K562 (cell line): ENCODE results near the gene XRN2. TPM values are rescaled to one million over a fixed set of nuclear protein-coding genes. Genes with fewer than 3 reads are reported as not detected.

ENCODE experiments used
- ATAC-seq: fragments of 200-7000 bp; cut with Tn5 transposase; 3 replicates; pipeline ENCODE4 v1.9.1; 2020; ENCODE audit warnings: moderate library complexity
- BruUV-seq: library from RNA; stranded (reverse); fragments of 400-500 nt; replicated peaks from 2 replicates; lab custom pipeline; 2021; lab: Mats Ljungman, UMichigan
- CTCF ChIA-PET: fragments of 300-600 bp; formaldehyde crosslinking; extraction: SDS; loops from one replicate; lab custom pipeline; 2021; ENCODE audit warnings: low intra/inter-chr PET ratio; lab: Yijun Ruan, JAX
- POLR2A ChIA-PET: fragments of 300-600, 350-650 bp; sonication (Branson Sonifier 250); formaldehyde crosslinking; extraction: SDS; loops from one replicate; lab custom pipeline; 2021; ENCODE audit warnings: antibody characterized with exemption, inconsistent platforms; lab: Yijun Ruan, JAX
- DNase-seq, 4 experiments: peaks; one replicate each; pipeline versions ENCODE4 v3.0.0 to v3.0.0-alpha.2; 2011 to 2018; ENCODE audit warnings: low spot score in 3 of 4, mixed read lengths in 3 of 4; ENCODE audit errors: extremely low read depth in 1 of 4
- FAIRE-seq: peaks from 2 replicates; lab custom pipeline; 2011; peaks lifted over from hg19 to GRCh38; lab: Jason Lieb, UNC
- H2AFZ ChIP-seq: 2 replicates; pipeline ENCODE4 v1.6.0; 2011; ENCODE audit warnings: low read depth, low read length, control low read depth, inconsistent platforms
- H3K27ac ChIP-seq: fragments of 200-600 bp; 3 replicates; pipeline ENCODE4 v1.8.0; 2011; ENCODE audit warnings: low read depth, mild to moderate bottlenecking, control low read depth, inconsistent platforms, low read length, moderate library complexity, mixed read lengths; ENCODE audit errors: extremely low read depth
- H3K27me3 ChIP-seq, 2 experiments: fragments of 300-600 bp in 1 of 2; 2 replicates in 1 of 2; 3 replicates in 1 of 2; pipeline versions ENCODE4 v1.6.0 to v1.8.0; 2011; ENCODE audit warnings: inconsistent platforms in 2 of 2, low read length in 2 of 2, mild to moderate bottlenecking in 1 of 2, mixed read lengths in 1 of 2, moderate library complexity in 1 of 2; ENCODE audit not compliant: control insufficient read depth in 2 of 2, insufficient read depth in 2 of 2
- H3K36me3 ChIP-seq: fragments of 300-600 bp; 3 replicates; pipeline ENCODE4 v1.8.0; 2011; ENCODE audit warnings: mild to moderate bottlenecking, low read length, inconsistent platforms; ENCODE audit not compliant: control insufficient read depth, insufficient read depth
- H3K4me1 ChIP-seq, 2 experiments: fragments of 200-600 bp in 1 of 2; replicated peaks in 1 of 2; 2 replicates in 1 of 2; 3 replicates in 1 of 2; pipeline versions ENCODE4 v1.5.1 to v1.8.0; 2011; ENCODE audit warnings: inconsistent platforms in 2 of 2, low read length in 2 of 2, mild to moderate bottlenecking in 1 of 2, mixed read lengths in 1 of 2, moderate library complexity in 1 of 2; ENCODE audit not compliant: control insufficient read depth in 2 of 2, insufficient read depth in 2 of 2
- H3K4me2 ChIP-seq: 2 replicates; pipeline ENCODE4 v1.6.1; 2011; ENCODE audit warnings: low read length, control low read depth, inconsistent platforms, mixed read lengths; ENCODE audit not compliant: insufficient read depth
- H3K4me3 ChIP-seq: fragments of 200-600 bp; sonication (generic), shearing (Covaris generic); 2 replicates; pipeline ENCODE4 v1.5.1; 2016; ENCODE audit warnings: control low read depth, inconsistent platforms
- H3K79me2 ChIP-seq: fragments of 200-600 bp; 3 replicates; pipeline ENCODE4 v1.8.0; 2011; ENCODE audit warnings: low read length, inconsistent platforms; ENCODE audit not compliant: control insufficient read depth, insufficient read depth
- H3K9ac ChIP-seq, 2 experiments: 2 replicates each; pipeline versions ENCODE4 v1.6.0 to v1.6.1; 2011; ENCODE audit warnings: low read depth in 2 of 2, low read length in 2 of 2, control low read depth in 1 of 2, inconsistent platforms in 1 of 2, mild to moderate bottlenecking in 1 of 2, mixed read lengths in 1 of 2; ENCODE audit not compliant: insufficient read depth in 1 of 2
- H3K9me1 ChIP-seq: one replicate; pipeline ENCODE4 v1.6.0; 2011; ENCODE audit warnings: inconsistent platforms, mild to moderate bottlenecking, low read length, moderate library complexity; ENCODE audit not compliant: control insufficient read depth, insufficient read depth
- H3K9me3 ChIP-seq: replicated peaks from 2 replicates; pipeline ENCODE4 v1.5.1; 2011; ENCODE audit warnings: low read depth, low read length, inconsistent platforms; ENCODE audit not compliant: control insufficient read depth, insufficient read depth
- H4K20me1 ChIP-seq: replicated peaks from 2 replicates; pipeline ENCODE4 v1.6.1; 2011; ENCODE audit warnings: low read length, inconsistent platforms, mixed read lengths; ENCODE audit not compliant: control insufficient read depth, insufficient read depth
- ADNP ChIP-seq: fragments of 200-800 bp; sonication (Bioruptor generic); IDR thresholded peaks from 2 replicates; pipeline ENCODE4 v1.6.1; 2016; ENCODE audit warnings: missing genetic modification characterization, missing compliant biosample characterization
- CEBPB ChIP-seq: fragments of 450-650 bp; IDR thresholded peaks from 2 replicates; pipeline ENCODE4 v1.6.1; 2016; ENCODE audit warnings: missing genetic modification characterization, missing compliant biosample characterization
- CTBP1 ChIP-seq: fragments of 450-650 bp; IDR thresholded peaks from 2 replicates; pipeline ENCODE4 v1.6.1; 2016; ENCODE audit warnings: borderline replicate concordance
- GABPA ChIP-seq: fragments of 200-800 bp; sonication (Bioruptor generic); conservative IDR thresholded peaks from 2 replicates; pipeline ENCODE4 v1.6.1; 2016; ENCODE audit warnings: low read depth, missing genetic modification characterization, missing compliant biosample characterization
- KLF13 ChIP-seq: fragments of 450-650 bp; IDR thresholded peaks from 2 replicates; pipeline ENCODE4 v1.6.1; 2016; ENCODE audit warnings: missing genetic modification characterization, low read depth, mild to moderate bottlenecking, missing compliant biosample characterization, moderate library complexity, borderline replicate concordance
- PHF21A ChIP-seq: fragments of 450-650 bp; IDR thresholded peaks from 2 replicates; pipeline ENCODE4 v1.6.1; 2017; ENCODE audit warnings: low read depth, borderline replicate concordance
- SIN3A ChIP-seq, 2 experiments: fragments of 150-350 bp in 1 of 2; IDR thresholded peaks; 2 replicates each; pipeline ENCODE4 v1.6.1; 2011 to 2016; ENCODE audit warnings: borderline replicate concordance in 2 of 2, low read depth in 2 of 2, low read length in 2 of 2, mild to moderate bottlenecking in 2 of 2, moderate library complexity in 2 of 2; ENCODE audit not compliant: control insufficient read depth in 1 of 2
- SMAD2 ChIP-seq: fragments of 150-350 bp; IDR thresholded peaks from 2 replicates; pipeline ENCODE4 v1.6.1; 2014; ENCODE audit warnings: low read depth, mild to moderate bottlenecking, low read length
- SMAD3 ChIP-seq: fragments of 450-650 bp; formaldehyde crosslinking; conservative IDR thresholded peaks from 2 replicates; pipeline ENCODE4 v1.4.0; 2020; ENCODE audit warnings: mild to moderate bottlenecking
- WHSC1 ChIP-seq: IDR thresholded peaks from one replicate; pipeline ENCODE4 v1.6.1; 2012; ENCODE audit warnings: low read length, control low read depth, inconsistent platforms
- XRCC5 ChIP-seq: fragments of 200-400 bp; formaldehyde crosslinking; IDR thresholded peaks from 2 replicates; pipeline ENCODE4 v1.6.1; 2017; ENCODE audit warnings: low read depth, mild to moderate bottlenecking, low read length
- ZNF12 ChIP-seq: sonication (generic); formaldehyde crosslinking; IDR thresholded peaks from 2 replicates; pipeline ENCODE4 v1.4.0; 2020; ENCODE audit warnings: mild to moderate bottlenecking, missing genetic modification reagents
- ZNF239 ChIP-seq: fragments of 250-450 bp; sonication (Bioruptor Pico); IDR thresholded peaks from 2 replicates; pipeline ENCODE4 v1.4.0; 2020; ENCODE audit warnings: mild to moderate bottlenecking
- ZNF436 ChIP-seq: fragments of 250-450, 450-650 bp; sonication (Bioruptor Pico); formaldehyde crosslinking; IDR thresholded peaks from 2 replicates; pipeline ENCODE4 v1.7.0; 2020; ENCODE audit warnings: mild to moderate bottlenecking
- WGBS: fragments of 100-300 bp; shearing (Covaris generic); methylation state at CpG from one replicate; pipeline ENCODE4 v1.1.6; 2016; ENCODE audit warnings: low coverage, mixed read lengths; ENCODE audit not compliant: insufficient coverage; ENCODE audit errors: missing lambda C conversion rate; 5-methylcytosine and 5-hydroxymethylcytosine counted together
- in situ Hi-C: fragments of 300-500 bp; cut with MboI; formaldehyde crosslinking; loops from 4 replicates; pipeline ENCODE4 v1.15.0; 2018; ENCODE audit warnings: inconsistent platforms, mixed read lengths
- intact Hi-C: fragments of 100-400 bp; cut with micrococcal nuclease; formaldehyde crosslinking; loops from 2 replicates; pipeline ENCODE4 v1.14.2; 2022
- polyA plus RNA-seq, 8 experiments: library from polyadenylated mRNA; depleted of rRNA in 4 of 8; stranded (reverse) in 5 of 8; unstranded in 3 of 8; fragments of >200 nt; fragmentation: Nextera tagmentation in 2 of 8; fragmentation: Illumina TruSeq in 1 of 8; extraction: Ambion mirVana in 2 of 8; extraction: Trizol in 1 of 8; gene quantifications; 2 replicates each; pipeline versions ENCODE4 v1.2.1 to v1.2.3, GENCODE V29; 2011 to 2014; ENCODE audit warnings: inconsistent platforms in 1 of 8, missing spikeins in 1 of 8
- total RNA-seq, 7 experiments: library from RNA; depleted of rRNA in 6 of 7; stranded (reverse); fragments of >200 nt in 6 of 7; fragmentation: Illumina TruSeq in 2 of 7; extraction: Trizol in 2 of 7; gene quantifications; 2 replicates each; pipeline versions ENCODE4 v1.2.1 to v1.2.3, GENCODE V29; 2011 to 2021; ENCODE audit warnings: low replicate concordance in 1 of 7

Gene XRN2
- total and polyA plus RNA-seq, 9 of the 15 experiments (the other 6 are each of a cell fraction or from before 2014, with no cell fraction given): 41.8 to 67.3 (median 51.4) TPM

DNA sequence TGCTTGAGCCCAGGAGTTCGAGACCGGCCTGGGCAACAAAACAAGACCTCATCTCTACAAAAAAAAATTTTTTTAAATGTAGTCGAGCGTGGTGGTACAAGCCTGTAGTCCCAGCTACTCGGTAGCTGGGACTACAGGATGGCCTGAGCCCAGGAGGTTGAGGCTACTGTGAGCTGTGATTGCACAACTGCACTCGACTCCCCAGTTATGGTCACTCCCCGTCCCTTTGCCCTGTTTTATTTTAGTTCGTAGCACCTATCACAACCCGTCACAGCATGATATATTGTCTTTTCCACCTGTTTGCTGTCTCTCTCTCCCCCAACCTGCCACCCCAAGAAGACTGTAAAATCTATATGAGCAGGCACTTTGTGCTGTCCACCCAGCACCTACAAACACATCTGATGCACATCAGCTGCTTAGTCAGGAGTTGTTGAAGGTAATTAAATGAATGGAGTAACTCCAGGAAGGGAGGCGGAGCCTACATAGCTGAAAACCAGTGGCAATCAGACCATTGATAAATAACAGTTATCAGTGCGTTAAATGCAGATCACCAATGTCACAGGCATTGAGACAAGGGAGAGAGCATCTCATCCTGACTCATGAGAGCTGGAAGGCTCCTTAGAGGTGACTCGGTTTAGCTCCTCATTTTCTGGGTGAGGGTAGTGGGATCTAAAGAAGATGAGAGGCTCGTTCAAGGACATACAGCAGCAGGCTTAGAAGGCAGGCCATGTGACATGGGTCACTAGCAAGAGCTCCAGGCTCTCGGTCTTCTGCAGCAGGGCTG lies 14.4 kb upstream of the XRN2 start:
- intact Hi-C loops (no loop called here), in situ Hi-C loops (no loop called here)
- Histone ChIP-seq H3K4me3 (no peak overlapping the region), H3K27me3 (peaks cover 0 to 5% of the 10 kb centered on the region in 2 experiments; a peak in 3 of 5 replicates), H4K20me1 (no peaks in the 10 kb centered on the region), H3K9me3 (no peaks in the 10 kb centered on the region), H3K27ac (no peak overlapping the region), H3K79me2 (no peaks in the 10 kb centered on the region), H3K36me3 (no peaks in the 10 kb centered on the region), H3K9me1 (no peaks in the 10 kb centered on the region), H3K4me2 (no peak overlapping the region), H3K9ac (no peak overlapping the region), H2AFZ (no peak overlapping the region), H3K4me1 (no peaks in the 10 kb centered on the region)
- no peak for DNase-seq
- no peak for FAIRE-seq
- TF ChIP-seq CEBPB (tag): peak; percentile 56
- no peak for TF ChIP-seq ZNF239 (CRISPR knock-in tag)
- TF ChIP-seq GABPA (tag): no peak
- no peak for TF ChIP-seq XRCC5
- ChIA-PET POLR2A (interaction anchor here (0.6 to 0.9 kb wide), 2 partner anchors 14 to 28 kb away, joined by 3 read pairs; partner anchors contain the start of gene XRN2), CTCF (no interaction called here)
- no peak for ATAC-seq
- 0% methylated on average over 11 of the region's 14 CpGs for WGBS
- no TSS peak for BruUV-seq

DNA sequence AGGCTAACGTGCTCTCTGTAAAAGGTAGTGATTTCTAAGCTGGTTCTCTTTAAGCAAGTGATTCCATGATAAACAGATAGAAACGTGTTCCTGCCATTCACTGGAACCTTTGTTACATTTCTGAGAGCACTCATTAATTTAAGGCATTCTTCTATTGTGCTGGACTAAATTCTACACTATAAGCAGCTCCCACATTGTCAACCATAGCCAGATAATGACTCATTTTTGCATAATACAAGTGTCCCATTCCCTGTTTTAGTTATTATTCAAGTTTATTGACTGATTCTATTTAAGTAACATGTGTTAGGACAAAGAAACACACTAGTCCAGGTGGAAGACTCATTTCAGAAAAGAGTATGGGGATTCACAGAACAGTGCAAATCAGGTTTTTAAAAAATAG lies 13.5 kb upstream of the XRN2 start:
- H3K9me1 ChIP-seq: no peaks in the 10 kb centered on the region
- in situ Hi-C loops (no loop called here), intact Hi-C loops (no loop called here)
- no peaks in the 10 kb centered on the region for H3K4me1 ChIP-seq
- no TSS peak for BruUV-seq
- H3K4me2 ChIP-seq: no peak overlapping the region
- no peak overlapping the region for H2AFZ ChIP-seq
- 0% methylated on average over 2 of the region's 2 CpGs for WGBS
- H4K20me1 ChIP-seq: no peaks in the 10 kb centered on the region
- peaks cover 0 to 5% of the 10 kb centered on the region in 2 experiments; a peak in 3 of 5 replicates for H3K27me3 ChIP-seq
- ATAC-seq (no peak), DNase-seq (no peak), FAIRE-seq (no peak)
- H3K9ac ChIP-seq: no peak overlapping the region
- H3K4me3 ChIP-seq: no peak overlapping the region
- no peak overlapping the region for H3K27ac ChIP-seq
- POLR2A ChIA-PET: no interaction called here
- no peaks in the 10 kb centered on the region for H3K9me3 ChIP-seq
- H3K79me2 ChIP-seq: no peaks in the 10 kb centered on the region
- CTCF ChIA-PET: no interaction called here
- H3K36me3 ChIP-seq: no peaks in the 10 kb centered on the region
- TF ChIP-seq ZNF436 (no peak), ADNP (tag) (no peak), PHF21A (no peak), CTBP1 (no peak), ZNF12 (CRISPR knock-in tag) (no peak), WHSC1 (no peak), SIN3A (IDR thresholded peaks at IDR 0.05; ENCODE audit: borderline replicate concordance in 2 of 2, control insufficient read depth in 1 of 2, low read depth in 2 of 2, low read length in 2 of 2) (no peak), KLF13 (tag) (no peak), SMAD2 (no peak), SMAD3 (CRISPR knock-in tag) (no peak)
